Iris pigment epithelial cell (primary cell): ENCODE data around the gene EMC1.
A peak's percentile ranks its signal among the peaks of the same experiment; 100 is the strongest.
"Not testable (repeated sequence)": the region's sequence is repeated elsewhere in the genome, so short reads cannot be mapped to it uniquely, and the experiment has no call there.

ENCODE experiments used
- DNase-seq: peaks from one replicate; pipeline ENCODE4 v3.0.0-alpha.2; 2011; ENCODE audit warnings: low read depth

EMC1 gene

DNA sequence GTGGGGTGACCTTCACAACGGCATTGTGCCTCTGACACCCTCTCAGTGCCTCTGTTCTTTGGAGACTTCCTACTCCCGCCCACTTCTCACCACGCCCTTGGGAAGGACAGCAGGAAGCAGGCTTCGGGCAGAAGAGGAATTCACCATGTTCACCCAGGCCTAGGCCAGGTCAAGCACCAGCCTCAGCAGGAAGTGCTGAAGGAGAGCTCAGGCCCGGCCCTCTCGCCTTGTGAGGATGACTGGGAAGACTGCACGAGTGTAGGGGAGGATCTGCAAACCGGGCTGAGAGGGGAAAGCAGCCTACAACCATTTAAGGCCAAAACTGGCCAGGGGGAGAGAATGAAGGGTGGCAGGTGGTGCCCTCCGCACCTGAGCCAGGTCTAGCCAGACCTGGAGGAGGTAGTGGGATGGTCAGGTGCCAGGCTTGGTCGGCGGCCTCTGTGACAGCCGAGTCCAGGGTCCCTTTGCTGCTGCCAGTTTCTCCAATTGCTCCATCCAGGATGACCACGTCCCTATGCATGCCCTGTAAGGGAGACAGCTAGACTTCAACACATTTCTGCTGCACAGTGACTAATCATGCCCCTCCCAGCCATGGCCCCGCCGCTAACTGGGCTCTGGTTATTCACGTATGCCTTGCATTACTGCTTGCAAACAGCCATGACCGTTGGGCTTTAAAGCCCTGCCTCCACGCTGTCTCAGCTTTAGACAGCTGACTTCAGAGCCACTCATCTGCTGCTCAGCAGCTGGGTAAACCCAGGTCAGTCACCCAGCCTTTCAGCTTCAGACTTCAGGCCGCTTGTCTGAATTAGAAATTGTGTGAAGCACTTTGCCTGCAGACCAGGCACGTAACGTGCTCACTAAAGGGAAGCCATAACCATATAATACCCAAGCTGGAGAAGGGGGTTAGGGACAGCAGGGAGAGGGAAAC is 9.2 kb upstream of the EMC1 start:
- DNase-seq: peak; percentile 89

DNA sequence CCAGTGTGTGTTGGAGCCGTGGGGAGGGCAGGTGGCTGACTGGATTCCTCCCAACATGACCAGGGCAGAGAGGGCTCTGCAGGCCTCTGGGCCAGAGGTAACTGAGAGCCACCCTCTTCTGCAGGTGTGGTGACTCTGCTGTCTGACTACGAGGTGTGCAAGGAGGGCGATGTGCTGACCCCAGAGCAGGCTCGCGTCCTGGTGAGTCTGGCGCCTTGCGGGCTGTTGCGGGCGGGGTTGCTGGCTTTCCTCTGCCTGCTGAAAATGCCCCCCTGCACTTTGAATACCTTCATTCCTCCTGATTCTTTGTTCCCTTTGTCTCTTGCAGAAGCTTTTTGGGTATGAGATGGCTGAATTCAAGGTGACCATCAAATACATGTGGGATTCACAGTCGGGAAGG is 7.0 kb upstream of the EMC1 start:
- DNase-seq: no peak

DNA sequence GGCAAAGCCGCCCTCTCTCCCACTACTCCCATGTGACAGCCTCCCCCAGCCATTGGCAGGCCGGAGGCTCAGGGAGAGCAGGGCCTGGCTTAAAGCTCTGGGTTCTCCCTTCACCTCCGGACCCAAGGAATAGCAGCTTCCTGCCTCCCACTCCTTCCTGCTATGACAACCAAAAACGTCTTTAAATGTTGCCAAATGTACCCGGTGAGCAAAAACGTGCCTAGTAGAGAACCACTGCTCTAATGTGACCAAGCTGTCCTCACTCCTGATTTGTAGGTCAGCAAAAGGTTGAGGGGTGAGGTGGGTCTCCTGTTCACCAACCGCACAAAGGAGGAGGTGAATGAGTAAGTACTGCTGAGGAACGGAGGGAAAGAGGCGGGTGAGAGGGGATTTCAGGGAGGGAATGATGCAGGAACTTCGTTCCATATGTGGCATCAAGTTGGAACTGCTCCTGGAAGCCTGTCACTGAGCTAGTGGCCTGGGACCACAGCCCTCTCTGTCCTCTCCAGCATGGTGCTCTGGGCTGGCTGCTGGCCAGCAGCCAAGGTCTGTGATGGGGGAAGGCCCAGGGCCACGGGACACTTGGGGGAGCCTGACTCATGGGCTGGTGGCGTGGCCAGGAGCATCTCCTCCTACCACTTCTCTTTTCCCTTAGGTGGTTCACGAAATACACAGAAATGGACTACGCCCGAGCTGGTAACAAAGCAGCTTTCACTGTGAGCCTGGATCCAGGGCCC is 6.0 kb upstream of the EMC1 start:
- DNase-seq: peak; percentile 36

DNA sequence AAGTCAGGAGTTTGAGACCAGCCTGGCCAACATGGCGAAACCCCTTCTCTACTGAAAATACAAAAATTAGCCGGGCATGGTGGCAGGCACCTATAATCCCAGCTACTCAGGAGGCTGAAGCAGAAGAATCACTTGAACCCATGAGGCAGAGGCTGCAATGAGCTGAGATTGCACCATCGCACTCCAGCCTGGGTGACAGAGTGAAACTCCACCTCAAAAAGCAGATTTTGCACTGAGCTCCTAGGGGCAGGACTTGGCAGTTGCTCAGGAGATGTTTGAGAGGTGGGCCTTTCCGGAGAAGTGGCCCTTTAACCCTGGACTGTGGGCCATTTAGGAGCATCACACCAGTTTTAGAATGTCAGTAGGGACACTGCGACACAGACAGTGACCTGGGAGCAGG is 5.0 kb upstream of the EMC1 start:
- not testable (repeated sequence) for DNase-seq

DNA sequence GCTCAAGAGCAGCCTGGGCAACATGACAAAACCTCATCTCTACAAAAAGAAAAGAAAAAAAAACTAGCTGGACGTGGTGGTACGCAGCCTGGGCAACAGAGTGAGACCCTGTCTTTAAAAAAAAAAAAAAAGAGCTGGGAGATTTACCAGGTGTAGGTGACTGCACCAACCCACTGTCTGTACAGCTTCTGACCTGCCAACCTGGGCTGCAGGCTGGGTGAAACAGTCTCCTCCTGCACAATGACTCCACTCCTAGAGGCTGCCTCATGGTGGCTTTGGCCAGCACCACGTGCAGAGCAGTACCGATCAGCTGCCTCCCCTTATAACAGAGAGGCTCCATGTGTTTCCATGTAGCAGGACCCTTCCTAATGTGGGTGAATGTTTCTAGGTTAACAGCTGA is 4.0 kb upstream of the EMC1 start:
- DNase-seq: no peak

DNA sequence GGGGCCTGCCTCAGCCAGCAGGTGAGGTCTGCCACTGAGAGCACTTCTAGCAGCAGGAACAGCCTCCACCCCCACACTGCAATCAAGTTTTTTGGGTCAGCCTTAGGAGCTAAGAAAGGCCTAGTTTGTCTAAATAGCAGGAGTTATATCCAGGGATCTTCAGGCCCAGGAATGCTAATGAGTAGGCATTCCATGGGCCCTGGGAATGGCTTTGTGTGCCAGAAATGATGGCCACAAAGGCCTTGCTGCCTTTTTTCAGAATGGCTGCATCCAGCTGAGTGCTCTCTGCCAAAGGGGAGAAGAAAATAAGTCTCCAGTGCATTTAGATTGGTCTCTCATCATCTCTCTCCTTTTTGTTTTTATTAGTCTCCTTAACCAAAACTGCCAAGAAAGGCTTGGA is 3.1 kb upstream of the EMC1 start:
- DNase-seq: no peak

DNA sequence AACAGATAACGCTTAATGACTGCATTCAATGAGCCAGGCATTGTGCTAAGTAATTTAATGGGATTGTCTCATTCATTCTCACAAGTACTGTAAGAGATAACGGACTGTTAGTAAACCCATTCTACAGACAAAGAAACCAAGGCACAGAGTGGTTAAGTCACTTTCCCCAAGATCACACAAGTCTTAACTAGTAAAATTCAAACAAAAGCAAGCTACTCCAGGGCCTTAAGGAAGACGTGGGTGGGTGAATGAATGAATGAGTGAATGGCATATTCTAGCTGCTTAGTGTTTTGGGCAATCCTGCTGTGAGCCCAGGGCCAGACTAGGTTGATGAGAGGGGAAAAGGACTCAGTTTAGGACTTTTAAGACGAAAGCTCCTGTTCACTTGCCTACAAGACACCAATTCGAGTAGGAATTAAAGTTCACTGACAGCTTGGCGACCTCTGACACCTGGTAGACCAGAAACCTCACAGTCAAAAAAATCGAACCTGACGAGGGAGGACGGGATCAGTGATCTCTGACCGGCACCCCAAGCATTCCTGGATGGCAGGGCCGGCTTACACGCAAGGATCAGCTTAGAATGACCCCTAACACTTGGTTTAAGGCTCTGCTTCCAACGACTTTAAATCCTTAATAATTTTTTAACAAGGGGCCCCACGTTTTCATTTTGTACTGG is 557 bp downstream of the EMC1 start:
- no peak for DNase-seq

DNA sequence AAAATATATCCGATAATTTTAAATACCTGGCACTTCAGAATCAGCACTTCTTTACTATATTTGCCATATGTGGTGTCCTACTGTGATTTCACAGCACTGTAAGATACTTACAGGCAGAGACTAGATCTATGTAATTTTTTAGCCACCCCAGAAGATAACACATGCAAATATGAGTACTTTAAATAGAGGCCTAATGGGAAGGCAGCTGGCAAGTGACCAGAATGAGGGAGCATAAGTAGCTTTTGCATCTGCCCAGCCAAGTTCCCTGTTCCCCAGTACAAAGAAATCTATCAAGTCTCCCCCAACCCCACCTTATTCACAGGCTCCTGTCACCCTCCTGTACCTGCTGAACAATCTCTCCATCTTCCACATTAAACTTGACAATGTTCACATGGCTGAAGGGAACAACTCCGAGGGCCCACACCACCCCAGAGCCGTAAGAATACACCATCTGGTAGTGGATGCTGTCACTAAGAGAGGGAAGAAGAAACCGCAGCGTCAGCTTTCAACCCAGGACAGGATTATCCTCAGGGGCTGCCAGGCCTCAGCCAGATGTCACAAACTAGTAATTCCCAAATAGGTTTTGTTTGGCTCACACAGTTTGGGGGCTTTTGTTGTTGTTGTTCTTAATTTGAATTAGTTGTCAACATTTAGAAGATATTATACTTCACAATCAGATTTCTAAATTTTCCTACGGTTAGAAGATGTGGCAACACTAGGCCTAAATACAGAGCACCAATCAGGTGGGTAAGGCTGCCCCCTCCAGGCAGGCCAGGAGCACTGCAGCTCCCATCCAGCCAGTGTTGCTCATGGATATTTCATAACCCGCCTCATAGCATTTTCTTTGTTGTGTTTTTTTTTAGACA is 10.4 kb downstream of the EMC1 start:
- DNase-seq: peak; percentile 74

DNA sequence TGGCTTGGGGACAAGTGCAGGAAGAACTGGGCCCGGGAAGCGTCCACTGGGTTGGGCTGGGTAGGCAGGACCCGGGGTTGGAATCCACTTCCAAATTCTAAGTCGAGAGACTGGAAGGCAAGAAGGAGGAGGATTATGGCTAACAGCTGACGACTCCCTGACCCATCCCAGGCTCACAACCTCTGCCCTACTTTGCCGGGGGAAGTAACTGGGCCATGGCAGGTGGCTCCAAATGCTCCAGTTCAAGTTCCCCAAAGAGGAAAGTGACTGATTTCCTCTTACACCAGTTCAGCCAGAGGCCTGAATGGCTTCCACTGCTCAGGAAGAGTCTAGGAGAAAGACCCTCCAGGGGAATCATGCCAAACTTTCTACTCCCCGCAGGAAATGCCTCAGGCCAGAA is 11.4 kb downstream of the EMC1 start:
- DNase-seq: no peak

DNA sequence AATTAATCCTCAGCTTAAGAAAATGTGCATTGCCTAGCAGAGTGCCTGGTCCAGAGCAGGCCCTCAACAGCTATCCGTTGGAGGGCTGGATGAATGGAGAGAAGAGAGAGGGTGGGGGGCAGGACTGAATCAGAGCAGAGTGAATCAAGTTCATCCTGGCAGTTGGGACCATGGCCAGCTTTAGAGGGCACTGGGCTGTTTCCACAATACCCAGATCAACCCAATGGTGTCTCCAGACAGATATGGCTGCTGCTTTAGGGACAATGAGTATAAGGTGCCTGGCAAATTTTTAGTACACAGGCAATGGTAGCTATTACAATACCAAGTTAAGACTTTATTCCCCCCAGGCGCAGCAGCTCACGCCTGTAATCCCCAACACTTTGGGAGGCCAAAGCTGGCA is 17.1 kb downstream of the EMC1 start:
- no peak for DNase-seq

DNA sequence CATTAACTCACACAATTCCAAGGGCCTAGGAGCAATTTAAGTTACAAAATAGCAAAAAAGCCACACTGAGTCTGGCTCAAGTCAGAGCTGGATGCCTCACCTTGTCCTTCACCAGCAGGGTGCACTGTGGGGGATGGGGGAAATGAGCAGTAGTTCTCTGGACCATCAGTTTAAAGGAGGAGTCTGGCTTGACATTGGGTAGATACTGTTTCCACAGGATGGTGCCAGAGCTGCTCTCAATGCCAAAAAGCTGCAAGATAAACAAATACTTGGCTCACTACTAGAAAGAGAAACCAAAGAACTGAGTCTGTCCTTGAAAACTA is 18.8 kb downstream of the EMC1 start:
- DNase-seq: peak; percentile 73

DNA sequence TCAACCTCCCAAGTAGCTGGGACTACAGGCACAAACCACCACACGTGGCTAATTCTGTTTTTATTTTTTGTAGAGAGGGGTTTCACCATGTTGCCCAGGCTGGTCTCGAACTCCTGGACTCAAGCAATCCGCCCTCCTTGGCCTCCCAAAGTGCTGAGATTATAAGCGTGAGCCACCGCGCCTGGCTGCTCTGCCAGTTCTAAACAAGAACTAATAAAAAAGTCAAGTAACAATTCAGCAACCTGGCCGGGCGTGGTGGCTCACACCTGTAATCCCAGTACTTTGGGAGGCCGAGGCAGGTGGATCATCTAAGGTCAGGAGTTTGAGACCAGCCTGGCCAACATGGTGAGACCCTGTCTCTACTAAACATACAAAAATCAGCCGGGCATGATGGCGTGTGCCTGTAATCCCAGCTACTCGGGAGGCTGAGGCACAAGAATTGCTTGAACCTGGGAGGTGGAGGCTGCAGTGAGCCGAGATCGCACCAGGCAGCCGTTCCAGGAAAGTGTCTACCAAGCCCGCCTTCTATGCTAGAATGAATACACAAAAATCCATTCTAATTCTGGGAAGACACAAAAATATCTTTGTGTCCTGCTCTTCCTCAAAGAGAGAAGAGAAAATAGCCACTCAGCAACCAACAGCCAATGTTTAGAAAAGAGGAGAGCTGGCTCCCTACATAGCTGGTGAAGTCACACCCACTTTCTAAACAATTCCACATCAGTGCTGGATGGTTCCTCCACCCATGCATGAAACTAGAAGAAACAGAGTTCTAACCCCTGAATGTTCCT is 19.4 kb downstream of the EMC1 start:
- not testable (repeated sequence) for DNase-seq

DNA sequence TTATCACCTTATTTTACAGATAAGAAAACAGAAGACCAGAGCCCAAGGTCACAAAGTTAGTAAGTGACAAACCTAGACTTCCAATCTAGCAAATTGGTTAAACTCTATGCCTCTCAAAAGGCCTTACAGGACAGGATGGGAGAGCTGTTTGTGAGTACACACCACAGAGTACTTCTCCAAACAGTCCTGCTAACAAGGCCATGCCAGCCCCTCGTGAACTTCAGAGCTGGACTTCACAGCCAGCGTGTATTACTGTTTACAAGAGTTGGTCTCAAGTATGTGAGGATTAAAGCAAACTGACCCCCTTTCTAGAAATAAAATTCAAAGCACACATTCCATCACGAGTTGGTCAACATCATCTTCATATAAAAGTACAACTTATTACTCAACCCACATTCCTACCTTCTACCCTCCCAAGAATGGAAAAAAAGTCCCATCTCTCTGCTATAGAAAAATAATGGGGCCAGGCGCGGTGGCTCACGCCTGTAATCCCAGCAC is 21.4 kb downstream of the EMC1 start:
- DNase-seq: peak; percentile 63

DNA sequence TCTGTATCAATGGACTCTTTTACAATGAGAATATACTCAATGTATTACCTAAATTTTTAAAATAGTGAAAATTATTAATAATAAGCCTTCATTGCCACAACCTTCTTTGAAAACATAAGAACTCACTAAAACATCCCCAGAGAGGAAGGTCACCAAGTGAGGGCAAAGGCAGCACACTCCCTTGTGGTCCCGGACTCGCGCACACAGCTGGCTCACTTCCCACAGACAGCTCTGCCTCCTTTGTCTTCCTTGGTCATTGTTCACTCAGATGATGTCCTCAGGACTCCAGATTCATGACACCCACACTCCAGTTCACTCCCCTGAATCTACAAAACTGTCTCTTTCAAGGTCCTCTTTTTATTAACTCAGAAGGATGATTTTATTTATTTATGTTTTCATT is 22.1 kb downstream of the EMC1 start:
- no peak for DNase-seq

DNA sequence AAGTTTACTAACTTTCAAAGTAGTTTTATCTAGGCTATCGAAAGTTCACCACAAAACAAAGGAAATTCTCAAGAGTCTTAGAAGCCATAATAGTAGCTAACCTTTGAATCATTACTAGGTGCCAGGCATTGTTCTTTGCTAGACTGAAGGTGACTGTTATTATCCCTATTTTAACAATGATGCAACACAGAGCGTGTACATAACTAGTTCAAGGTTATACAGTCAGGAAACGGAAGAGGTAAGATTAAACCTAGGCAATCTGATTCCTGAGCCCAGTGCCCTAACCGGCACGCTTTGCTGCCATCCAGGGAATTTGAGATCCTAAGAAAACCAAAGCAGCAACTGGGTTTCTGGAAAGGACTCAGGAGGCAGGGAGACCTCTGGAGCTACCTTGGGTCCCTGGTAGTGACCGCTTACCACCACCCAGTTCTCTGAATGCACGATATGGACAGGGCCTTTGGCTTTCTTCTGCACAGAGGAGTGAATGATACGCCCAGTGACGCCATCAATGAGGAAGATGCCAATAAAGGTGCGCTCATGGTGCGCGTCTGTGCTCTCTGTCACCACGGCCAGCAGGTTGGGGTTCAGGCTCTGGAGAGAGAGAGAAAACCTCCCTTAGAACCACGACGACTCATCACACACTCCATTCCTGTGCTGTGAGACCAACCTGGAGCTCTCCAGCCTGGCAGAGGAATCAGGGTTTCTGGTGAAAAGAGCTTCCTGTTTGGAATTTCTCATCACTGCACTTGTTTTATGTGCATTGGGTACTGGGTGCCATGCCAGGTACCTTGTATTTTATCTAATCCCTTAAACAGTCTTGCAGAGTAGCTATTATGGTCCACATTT is 28.1 kb downstream of the EMC1 start:
- DNase-seq: peak; percentile 45

DNA sequence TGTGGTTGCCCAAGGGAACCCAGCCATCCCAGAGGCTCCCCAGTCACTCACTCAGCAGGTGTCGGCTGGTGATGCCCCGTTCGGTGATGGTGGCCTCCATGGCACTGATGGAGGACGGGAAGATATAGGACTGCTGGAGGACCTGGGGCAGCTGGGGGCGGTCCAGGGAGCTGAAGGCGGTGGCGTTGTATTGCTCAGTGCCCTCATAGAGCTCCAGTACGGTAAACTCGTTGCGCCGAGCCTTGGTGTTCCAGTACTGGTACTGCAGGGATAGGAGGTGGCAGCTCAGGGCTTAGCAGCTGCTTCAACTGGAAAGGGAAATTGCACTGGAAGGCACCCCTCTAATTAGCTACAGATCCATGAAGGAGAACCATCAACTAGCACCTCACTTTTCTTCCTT is 28.8 kb downstream of the EMC1 start:
- no peak for DNase-seq

DNA sequence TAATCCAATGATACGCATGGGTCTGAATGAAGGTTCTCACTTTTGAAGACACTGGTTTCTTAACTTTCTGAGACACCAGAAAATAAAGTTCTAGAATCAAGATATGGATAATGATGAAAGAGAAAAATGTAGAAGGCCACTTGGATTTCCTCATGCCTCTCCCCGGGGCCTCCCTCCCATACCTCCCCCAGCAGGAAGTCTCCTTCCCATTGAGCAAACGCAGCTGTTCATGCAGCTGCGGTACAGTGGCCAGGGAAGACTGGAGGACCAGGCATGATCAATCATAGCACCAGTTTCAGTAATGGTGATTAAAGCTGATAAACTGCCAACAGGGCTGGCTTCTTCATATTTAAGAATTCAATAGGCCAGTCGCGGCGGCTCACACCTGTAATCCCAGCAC is 30.3 kb downstream of the EMC1 start:
- no peak for DNase-seq

DNA sequence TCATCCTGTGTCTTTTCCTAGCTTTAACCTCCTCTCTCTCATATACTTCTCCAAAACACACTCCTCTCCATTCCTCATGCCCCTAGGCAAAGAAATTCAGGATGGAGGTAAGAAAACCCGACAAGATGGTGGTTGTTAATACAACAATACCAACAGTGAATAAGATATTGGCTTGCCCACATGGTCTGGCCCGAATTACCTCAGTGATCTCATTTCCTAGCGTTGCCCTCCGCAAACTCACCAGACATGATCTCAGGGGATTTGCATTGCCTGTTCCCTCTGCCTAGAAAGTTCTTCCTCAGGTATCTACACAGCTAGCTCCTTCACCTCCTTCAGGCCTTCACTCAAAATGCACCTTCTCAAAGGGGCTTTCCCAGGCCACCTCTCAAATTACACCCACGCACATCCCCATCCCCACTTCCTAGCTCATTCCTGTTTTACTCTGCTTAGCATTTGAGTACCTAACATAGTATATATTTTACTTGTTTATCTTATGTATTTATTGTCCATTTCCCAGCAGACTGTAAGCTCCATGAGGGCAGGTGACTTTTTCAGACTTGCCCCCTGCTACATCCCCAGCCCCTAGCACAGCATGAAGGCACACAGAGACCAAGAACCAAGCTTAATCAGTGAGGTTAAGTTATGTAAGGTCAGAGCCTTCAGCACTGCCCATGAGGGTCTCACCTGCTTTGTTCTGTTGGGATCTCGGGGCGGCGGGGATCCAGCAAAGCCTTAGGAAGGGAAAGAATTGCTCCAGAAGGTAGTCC is 31.1 kb downstream of the EMC1 start:
- DNase-seq: no peak

DNA sequence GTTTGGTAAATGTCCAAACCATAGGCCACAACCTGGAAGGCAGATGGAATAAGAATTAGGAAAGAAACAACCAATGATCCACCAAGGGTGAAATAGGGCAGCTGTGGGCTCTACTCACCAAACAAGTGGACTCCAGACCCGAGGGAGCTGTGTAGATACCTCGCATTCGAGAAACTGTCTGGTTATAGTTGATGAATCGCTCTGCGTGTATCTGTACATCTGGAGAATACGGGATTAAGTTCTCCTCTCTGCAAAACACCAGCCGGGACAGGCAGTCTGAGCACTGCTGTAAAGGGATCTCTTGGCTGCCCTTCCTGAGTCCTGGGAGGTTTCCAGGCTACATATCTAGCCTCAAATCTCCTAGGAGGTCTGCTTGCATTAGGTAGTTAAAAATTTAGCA is 31.9 kb downstream of the EMC1 start:
- no peak for DNase-seq
